HCEC 1CT (cell line): Measurements from ENCODE around the gene NPPB.

Experiments used
- DNase-seq: peaks from one replicate; pipeline ENCODE4 v3.0.0-alpha.2; 2017

NPPB gene

GRCh38 chr1:11831945-11832725, 26.6 kb downstream of the NPPB start:
- DNase-seq: no peak

GRCh38 chr1:11828511-11828910, 30.2 kb downstream of the NPPB start:
- no peak for DNase-seq

GRCh38 chr1:11826946-11827345, 31.8 kb downstream of the NPPB start:
- DNase-seq: no peak

GRCh38 chr1:11825131-11825530, 33.6 kb downstream of the NPPB start:
- DNase-seq: no peak

- DNase-seq: no peak
Observed at GRCh38 chr1:11823366-11824137, 35.2 kb downstream of the NPPB start.

GRCh38 chr1:11822091-11822490, 36.7 kb downstream of the NPPB start:
- no peak for DNase-seq

- DNase-seq: no peak
Observed at GRCh38 chr1:11817192-11817591, 41.6 kb downstream of the NPPB start.

- no peak for DNase-seq
Observed at GRCh38 chr1:11813021-11813420, 45.7 kb downstream of the NPPB start.
